ENCODE data around the gene SLC24A3.

The SLC24A3 gene

GRCh38 chr20:19512886-19513677, 300.6 kb downstream of the SLC24A3 start:
- TF ChIP-seq ZFX (IDR thresholded peaks at IDR 0.05; ENCODE audit: borderline replicate concordance), result no peak
- TF ChIP-seq CTCF (IDR thresholded peaks at IDR 0.05), result no peak
- no peak overlapping the region for H3K27ac ChIP-seq

- no peak overlapping the region for H3K27ac ChIP-seq
- TF ChIP-seq ZFX (IDR thresholded peaks at IDR 0.05; ENCODE audit: borderline replicate concordance) (no peak), CTCF (IDR thresholded peaks at IDR 0.05) (no peak)
Observed at GRCh38 chr20:19515074-19515473, 302.6 kb downstream of the SLC24A3 start.

GRCh38 chr20:19519466-19519865, 307.0 kb downstream of the SLC24A3 start:
- TF ChIP-seq ZFX (IDR thresholded peaks at IDR 0.05; ENCODE audit: borderline replicate concordance) (no peak), CTCF (IDR thresholded peaks at IDR 0.05) (no peak)
- H3K27ac ChIP-seq, result no peak overlapping the region

GRCh38 chr20:19520261-19520660, 307.8 kb downstream of the SLC24A3 start:
- TF ChIP-seq ZFX (IDR thresholded peaks at IDR 0.05; ENCODE audit: borderline replicate concordance), result no peak
- H3K27ac ChIP-seq, result no peak overlapping the region

GRCh38 chr20:19522071-19522801, 309.8 kb downstream of the SLC24A3 start:
- H3K27ac ChIP-seq, result no peak overlapping the region
- no peak for TF ChIP-seq CTCF (IDR thresholded peaks at IDR 0.05)
- no peak for TF ChIP-seq ZFX (IDR thresholded peaks at IDR 0.05; ENCODE audit: borderline replicate concordance)

- no peak for TF ChIP-seq CTCF (IDR thresholded peaks at IDR 0.05)
- TF ChIP-seq ZFX (IDR thresholded peaks at IDR 0.05; ENCODE audit: borderline replicate concordance), result no peak
- no peak overlapping the region for H3K27ac ChIP-seq
Observed at GRCh38 chr20:19522836-19523590, 310.6 kb downstream of the SLC24A3 start.

- no peak overlapping the region for H3K27ac ChIP-seq
- no peak for TF ChIP-seq CTCF (IDR thresholded peaks at IDR 0.05)
- TF ChIP-seq ZFX (IDR thresholded peaks at IDR 0.05; ENCODE audit: borderline replicate concordance), result no peak
Observed at GRCh38 chr20:19524691-19525090, 312.2 kb downstream of the SLC24A3 start.
